SK-N-MC (cell line): ENCODE results near the gene SYCP3.

Experiments
- DNase-seq: peaks from one replicate; pipeline ENCODE4 v3.0.0-alpha.2; 2011; ENCODE audit warnings: low read depth, low spot score
- H3K27ac ChIP-seq: fragments of 200-600 bp; sonication (generic); 2 replicates; pipeline ENCODE4 v1.5.1; 2016; ENCODE audit warnings: mixed run types
- H3K36me3 ChIP-seq: fragments of 200-600 bp; sonication (generic); 2 replicates; pipeline ENCODE4 v1.6.1; 2017; ENCODE audit warnings: antibody characterized with exemption, low read length, mixed read lengths; ENCODE audit not compliant: insufficient read depth
- H3K4me3 ChIP-seq: fragments of 200-600 bp; sonication (generic); 2 replicates; pipeline ENCODE4 v1.5.1; 2016
- H3K9ac ChIP-seq: fragments of 200-600 bp; sonication (generic); 2 replicates; pipeline ENCODE4 v1.8.0; 2017; ENCODE audit warnings: mixed run types, mixed read lengths; ENCODE audit not compliant: insufficient read length
- H3K9me3 ChIP-seq: fragments of 200-600 bp; sonication (generic); 2 replicates; pipeline ENCODE4 v1.6.1; 2017; ENCODE audit warnings: low read depth, mild to moderate bottlenecking, antibody characterized with exemption, low read length, moderate library complexity, mixed read lengths
- EZH2 ChIP-seq: fragments of 200-600 bp; sonication (generic); IDR thresholded peaks from one replicate; pipeline ENCODE4 v1.6.1; 2017; ENCODE audit warnings: antibody characterized with exemption
- FOXP2 ChIP-seq: optimal IDR thresholded peaks from 2 replicates; pipeline ENCODE3; 2011; ENCODE audit warnings: mild to moderate bottlenecking, moderate library complexity; ENCODE audit not compliant: insufficient read depth; ENCODE audit errors: extremely low read length, control extremely low read depth
- POLR2AphosphoS5 ChIP-seq: IDR thresholded peaks from 2 replicates; pipeline ENCODE4 v1.6.1; 2012; ENCODE audit warnings: mild to moderate bottlenecking, low read depth, low read length, borderline replicate concordance

SYCP3 gene

GRCh38 chr12:101719566-101719965, 19.7 kb downstream of the SYCP3 start:
- no peaks in the 10 kb centered on the region for H3K9me3 ChIP-seq
- H3K9ac ChIP-seq: no peak overlapping the region
- TF ChIP-seq POLR2AphosphoS5 (no peak), FOXP2 (no peak), EZH2 (no peak)
- no peak overlapping the region for H3K27ac ChIP-seq
- no peak overlapping the region for H3K4me3 ChIP-seq
- no peak for DNase-seq
- peaks cover 7% of the 10 kb centered on the region; the same call in 1 of the 2 replicates for H3K36me3 ChIP-seq

DNA sequence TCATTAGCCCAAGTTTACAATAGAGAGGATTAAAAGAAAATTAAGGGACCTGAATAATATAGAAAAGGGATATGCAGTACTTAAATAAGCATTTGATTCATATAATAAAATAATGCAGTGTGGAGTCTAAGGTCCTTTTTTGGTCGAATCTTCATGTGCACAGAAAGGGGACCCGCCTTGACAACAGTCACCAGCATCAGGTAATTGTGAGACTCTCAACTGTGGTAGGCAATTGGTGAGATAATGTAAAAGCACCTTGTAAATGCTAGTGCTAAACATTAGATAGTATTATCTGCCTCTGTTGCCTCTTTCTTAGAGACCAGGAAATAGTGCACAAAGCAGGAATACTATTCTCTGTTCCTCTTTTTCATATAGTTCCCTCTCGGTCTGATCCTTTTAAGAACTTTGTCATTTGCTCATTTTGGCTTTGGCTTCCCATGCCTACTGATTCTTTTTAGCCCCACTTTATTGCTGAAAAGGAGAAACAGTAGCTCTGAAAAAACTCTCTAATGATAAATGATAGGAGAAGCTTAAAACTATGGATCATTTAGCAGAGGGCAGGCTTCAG, 24.3 kb downstream of the SYCP3 start:
- Histone ChIP-seq H3K9ac (no peak overlapping the region), H3K36me3 (0 out of 2 replicates have a peak, but pooled peaks cover under 1% of the 10 kb centered on the region), H3K4me3 (no peak overlapping the region), H3K9me3 (no peaks in the 10 kb centered on the region), H3K27ac (no peak overlapping the region)
- TF ChIP-seq EZH2 (no peak), POLR2AphosphoS5 (no peak), FOXP2 (no peak)
- DNase-seq: no peak

GRCh38 chr12:101713930-101714329, 25.3 kb downstream of the SYCP3 start:
- no peak for DNase-seq
- H3K27ac ChIP-seq: no peak overlapping the region
- TF ChIP-seq FOXP2: no peak
- no peak for TF ChIP-seq POLR2AphosphoS5

DNA sequence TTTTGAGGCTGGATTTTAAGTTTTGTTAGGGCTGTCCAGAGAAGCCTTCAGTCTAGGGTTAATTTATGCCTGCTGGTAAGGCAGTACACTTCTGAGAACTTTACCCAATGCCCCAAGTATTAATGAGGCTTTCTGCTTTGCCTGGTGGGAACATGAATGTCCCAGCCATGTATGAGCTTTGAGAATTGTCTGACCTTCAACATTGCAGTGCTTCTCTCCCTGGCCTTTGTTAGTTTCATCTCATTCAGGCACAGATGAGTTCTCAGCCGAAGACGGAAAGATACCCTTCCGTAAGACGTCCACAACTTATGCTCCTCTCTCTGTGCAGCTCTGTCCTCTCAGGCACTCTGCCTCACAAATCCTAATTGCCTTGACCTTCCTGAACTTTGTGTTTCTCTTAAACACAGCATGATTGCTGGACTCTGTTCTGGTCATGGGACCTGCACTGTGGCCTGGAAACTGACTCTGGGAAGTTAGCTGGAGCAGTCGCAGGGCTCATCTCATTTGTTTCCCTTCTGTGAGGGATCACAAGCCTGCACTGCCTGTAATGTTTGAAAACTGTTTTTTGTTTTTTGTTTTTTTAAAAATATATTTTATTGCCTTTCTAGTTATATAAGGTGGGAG, 26.1 kb downstream of the SYCP3 start:
- Histone ChIP-seq H3K9me3 (no peaks in the 10 kb centered on the region), H3K9ac (no peak overlapping the region), H3K27ac (no peak overlapping the region), H3K4me3 (no peak overlapping the region), H3K36me3 (no peaks in the 10 kb centered on the region)
- DNase-seq: no peak
- TF ChIP-seq FOXP2 (no peak), EZH2 (no peak), POLR2AphosphoS5 (no peak)

More at GRCh38 chr12:101713930-101714329, 25.3 kb downstream of the SYCP3 start:
- Histone ChIP-seq H3K36me3 (no peaks in the 10 kb centered on the region), H3K9ac (no peak overlapping the region), H3K4me3 (no peak overlapping the region), H3K9me3 (no peaks in the 10 kb centered on the region)

- Histone ChIP-seq H3K36me3 (no peaks in the 10 kb centered on the region), H3K9ac (no peak overlapping the region), H3K4me3 (no peak overlapping the region), H3K27ac (no peak overlapping the region), H3K9me3 (no peaks in the 10 kb centered on the region)
- no peak for DNase-seq
- TF ChIP-seq FOXP2 (no peak), POLR2AphosphoS5 (no peak), EZH2 (no peak)
Measured at GRCh38 chr12:101710288-101710687, 29.0 kb downstream of the SYCP3 start.

DNA sequence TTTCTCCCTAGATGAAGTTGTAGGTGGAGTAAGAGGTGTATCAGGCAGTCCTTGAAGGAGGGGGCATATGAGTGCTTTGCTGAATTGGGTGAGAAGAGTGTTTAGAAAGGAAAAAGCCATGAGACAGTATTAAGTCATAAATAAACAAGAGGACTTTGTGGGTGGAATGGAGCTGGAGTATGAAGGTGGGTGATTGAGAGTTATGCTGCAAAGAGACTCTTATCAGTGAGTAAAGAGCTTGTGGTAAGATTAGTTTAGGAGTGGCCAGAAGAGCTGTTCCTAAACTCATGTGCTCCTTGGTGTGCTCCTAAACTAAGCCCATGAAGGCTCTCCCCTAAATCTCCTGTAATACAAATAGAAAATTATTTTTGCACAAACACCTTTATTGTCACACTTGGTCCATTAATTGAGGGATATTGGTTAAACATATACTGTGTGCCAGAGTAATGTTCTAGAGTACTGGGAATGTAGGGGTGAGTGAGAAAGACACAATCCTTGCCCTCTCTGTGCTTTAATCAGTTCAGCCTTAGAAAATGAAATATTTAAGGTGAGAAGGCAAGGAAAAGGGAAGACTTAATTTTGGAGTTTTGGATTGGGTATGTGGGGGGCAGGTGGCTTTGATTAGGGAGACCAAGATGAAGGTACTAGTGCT, 32.0 kb downstream of the SYCP3 start:
- Histone ChIP-seq H3K4me3 (no peak overlapping the region), H3K9ac (no peak overlapping the region), H3K27ac (no peak overlapping the region), H3K9me3 (no peaks in the 10 kb centered on the region), H3K36me3 (no peaks in the 10 kb centered on the region)
- TF ChIP-seq FOXP2 (no peak), POLR2AphosphoS5 (no peak)
- DNase-seq: no peak

DNA sequence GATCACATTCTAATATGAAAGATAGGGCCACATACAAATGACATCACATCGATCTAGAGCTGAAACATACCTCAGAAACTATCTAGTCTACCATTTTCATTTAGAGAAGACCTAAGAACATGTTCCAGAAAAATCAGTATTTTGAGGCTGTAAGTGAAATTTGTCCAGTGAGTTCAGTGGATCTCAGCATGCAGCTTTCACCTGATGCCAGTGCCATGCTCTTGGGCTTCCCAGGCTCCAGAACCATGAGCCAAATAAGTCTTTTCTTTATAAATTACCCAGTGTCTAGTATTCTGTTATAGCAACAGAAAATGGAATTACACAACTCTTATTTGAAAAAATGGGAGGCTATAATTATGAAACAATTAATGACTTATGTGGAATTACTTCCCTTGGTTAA, 32.9 kb downstream of the SYCP3 start:
- TF ChIP-seq FOXP2 (no peak), EZH2 (no peak), POLR2AphosphoS5 (no peak)
- Histone ChIP-seq H3K4me3 (no peak overlapping the region), H3K36me3 (no peaks in the 10 kb centered on the region), H3K9ac (no peak overlapping the region), H3K9me3 (no peaks in the 10 kb centered on the region), H3K27ac (no peak overlapping the region)
- no peak for DNase-seq

- Histone ChIP-seq H3K9ac (no peak overlapping the region), H3K36me3 (no peaks in the 10 kb centered on the region), H3K9me3 (no peaks in the 10 kb centered on the region), H3K27ac (no peak overlapping the region), H3K4me3 (no peak overlapping the region)
- DNase-seq: no peak
- TF ChIP-seq FOXP2 (no peak), EZH2 (no peak), POLR2AphosphoS5 (no peak)
Measured at GRCh38 chr12:101703487-101703886, 35.8 kb downstream of the SYCP3 start.

DNA sequence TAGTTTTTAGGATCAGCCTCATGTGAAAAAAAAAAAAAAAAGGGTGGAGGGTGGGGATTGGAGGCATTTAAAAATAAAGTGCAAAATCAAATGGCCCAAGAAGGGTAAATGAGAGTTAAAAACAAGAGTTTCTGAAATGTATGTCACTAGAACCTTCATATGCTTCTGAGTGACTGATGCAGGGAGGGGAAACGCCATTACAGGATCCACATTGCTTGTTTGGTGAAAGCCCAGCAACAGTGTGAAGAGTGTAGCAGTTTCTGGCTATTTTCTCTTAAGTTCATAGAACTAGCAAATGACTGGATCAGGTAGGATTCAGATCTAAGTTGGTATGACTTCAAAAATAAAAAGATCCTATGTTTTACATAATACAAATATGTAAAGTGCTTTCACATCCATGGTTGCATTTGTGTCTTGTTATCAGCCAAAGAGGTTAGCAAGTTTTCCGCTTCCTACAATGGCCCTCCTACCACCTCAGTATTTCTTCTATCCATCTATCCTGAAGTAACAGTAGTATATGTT, 38.9 kb downstream of the SYCP3 start:
- H3K9ac ChIP-seq: no peak overlapping the region
- no peak for DNase-seq
- H3K4me3 ChIP-seq: no peak overlapping the region
- H3K27ac ChIP-seq: no peak overlapping the region
- no peaks in the 10 kb centered on the region for H3K9me3 ChIP-seq
- no peaks in the 10 kb centered on the region for H3K36me3 ChIP-seq
- no peak for TF ChIP-seq FOXP2
- TF ChIP-seq POLR2AphosphoS5: no peak
- no peak for TF ChIP-seq EZH2
